HEK293 (cell line): ENCODE results near the gene C2orf78.

Experiments
- CTCF ChIA-PET: fragments of 350-600 bp; formaldehyde crosslinking; extraction: SDS; loops from one replicate; lab custom pipeline; 2021; ENCODE audit warnings: antibody characterized with exemption; lab: Yijun Ruan, JAX
- POLR2A ChIA-PET: fragments of 300-600 bp; formaldehyde crosslinking; extraction: SDS; loops from one replicate; lab custom pipeline; 2020; ENCODE audit warnings: antibody characterized with exemption, inconsistent platforms; lab: Yijun Ruan, JAX
- H3K27ac ChIP-seq: fragments of 200-500 bp; sonication (Bioruptor generic); 2 replicates; pipeline ENCODE4 v1.5.1; 2014; ENCODE audit warnings: low read depth, low read length, control low read depth, inconsistent platforms; ENCODE audit errors: extremely low read depth
- H3K36me3 ChIP-seq, 2 experiments: fragments of 200-500 bp in 1 of 2; sonication (Bioruptor generic) in 1 of 2; 1 replicate in 1 of 2; 2 replicates in 1 of 2; pipeline ENCODE4 v1.5.1; 2014 to 2017; ENCODE audit warnings: inconsistent platforms in 2 of 2, low read length in 2 of 2; ENCODE audit not compliant: control insufficient read depth in 2 of 2, insufficient read depth in 1 of 2
- H3K4me1 ChIP-seq: fragments of 200-500 bp; sonication (Bioruptor generic); 2 replicates; pipeline ENCODE4 v1.5.1; 2014; ENCODE audit warnings: mild to moderate bottlenecking, low read length, inconsistent platforms; ENCODE audit not compliant: control insufficient read depth, insufficient read depth
- H3K4me3 ChIP-seq: 2 replicates; pipeline ENCODE4 v1.5.1; 2011; ENCODE audit warnings: low read depth, mild to moderate bottlenecking, control low read depth, low read length, moderate library complexity
- H3K9me3 ChIP-seq: fragments of 200-500 bp; sonication (Bioruptor generic); 2 replicates; pipeline ENCODE4 v1.5.1; 2014; ENCODE audit warnings: low read depth, low read length, inconsistent platforms; ENCODE audit not compliant: control insufficient read depth, insufficient read depth
- CTCF ChIP-seq: fragments of 450-650 bp; formaldehyde crosslinking; IDR thresholded peaks from 2 replicates; pipeline ENCODE4 v1.5.1; 2016; ENCODE audit warnings: missing biosample characterization, missing genetic modification characterization
- GLI2 ChIP-seq: fragments of 450-650 bp; formaldehyde crosslinking; IDR thresholded peaks from 2 replicates; pipeline ENCODE4; 2017; ENCODE audit warnings: missing biosample characterization, missing genetic modification characterization, low read depth, borderline replicate concordance
- HOXA7 ChIP-seq: sonication (generic); formaldehyde crosslinking; IDR thresholded peaks from 2 replicates; pipeline ENCODE4 v1.8.1; 2022; ENCODE audit warnings: missing genetic modification reagents, borderline replicate concordance
- HOXD13 ChIP-seq: sonication (generic); formaldehyde crosslinking; IDR thresholded peaks from 2 replicates; pipeline ENCODE4 v1.8.0; 2022; ENCODE audit warnings: missing genetic modification reagents, borderline replicate concordance
- MYNN ChIP-seq: fragments of 450-650 bp; formaldehyde crosslinking; IDR thresholded peaks from 2 replicates; pipeline ENCODE4 v1.5.1; 2016; ENCODE audit warnings: missing biosample characterization, missing genetic modification characterization, borderline replicate concordance
- SALL2 ChIP-seq: fragments of 450-650 bp; formaldehyde crosslinking; IDR thresholded peaks from 2 replicates; pipeline ENCODE4 v1.5.0; 2017; ENCODE audit warnings: missing biosample characterization, mild to moderate bottlenecking, missing genetic modification characterization, borderline replicate concordance
- SETDB1 ChIP-seq: IDR thresholded peaks from one replicate; pipeline ENCODE4 v1.6.1; 2017; ENCODE audit warnings: mild to moderate bottlenecking, low read length, moderate library complexity, mixed read lengths; ENCODE audit not compliant: insufficient read length
- TCF7L2 ChIP-seq: IDR thresholded peaks from 2 replicates; pipeline ENCODE4 v1.6.1; 2011; ENCODE audit warnings: low read depth, mild to moderate bottlenecking, inconsistent platforms, low read length, moderate library complexity, borderline replicate concordance
- ZBTB20 ChIP-seq: fragments of 450-650 bp; formaldehyde crosslinking; IDR thresholded peaks from 2 replicates; pipeline ENCODE4 v1.5.1; 2016; ENCODE audit warnings: missing biosample characterization, missing genetic modification characterization
- ZBTB26 ChIP-seq: fragments of 450-650 bp; formaldehyde crosslinking; optimal IDR thresholded peaks from 2 replicates; pipeline ENCODE3; 2016; ENCODE audit warnings: missing biosample characterization, mild to moderate bottlenecking, missing genetic modification characterization
- ZBTB7A ChIP-seq: fragments of 450-650 bp; formaldehyde crosslinking; IDR thresholded peaks from 2 replicates; pipeline ENCODE4 v1.5.1; 2016; ENCODE audit warnings: low read depth, missing biosample characterization, missing genetic modification characterization
- ZBTB8A ChIP-seq: fragments of 450-650 bp; formaldehyde crosslinking; IDR thresholded peaks from 2 replicates; pipeline ENCODE4 v1.5.1; 2016; ENCODE audit warnings: missing biosample characterization, missing genetic modification characterization
- ZFP37 ChIP-seq: fragments of 450-650 bp; formaldehyde crosslinking; IDR thresholded peaks from 2 replicates; pipeline ENCODE4 v1.5.1; 2016; ENCODE audit warnings: missing biosample characterization, missing genetic modification characterization
- ZNF112 ChIP-seq: fragments of 450-650 bp; formaldehyde crosslinking; IDR thresholded peaks from 2 replicates; pipeline ENCODE4 v1.5.0; 2017; ENCODE audit warnings: missing biosample characterization, missing genetic modification characterization
- ZNF114 ChIP-seq: fragments of 450-650 bp; formaldehyde crosslinking; IDR thresholded peaks from 2 replicates; pipeline ENCODE4 v1.5.0; 2017; ENCODE audit warnings: missing biosample characterization, missing genetic modification characterization
- ZNF202 ChIP-seq: fragments of 450-650 bp; formaldehyde crosslinking; IDR thresholded peaks from 2 replicates; pipeline ENCODE4 v1.5.1; 2016; ENCODE audit warnings: missing biosample characterization, missing genetic modification characterization, borderline replicate concordance
- ZNF335 ChIP-seq: fragments of 450-650 bp; formaldehyde crosslinking; conservative IDR thresholded peaks from 2 replicates; pipeline ENCODE4 v1.5.1; 2016; ENCODE audit warnings: missing biosample characterization, missing genetic modification characterization
- ZNF354C ChIP-seq: fragments of 450-650 bp; formaldehyde crosslinking; IDR thresholded peaks from 2 replicates; pipeline ENCODE4 v1.5.1; 2016; ENCODE audit warnings: missing biosample characterization, missing genetic modification characterization, low read depth, borderline replicate concordance
- ZNF37A ChIP-seq: fragments of 450-650 bp; IDR thresholded peaks from 2 replicates; pipeline ENCODE4 v1.5.1; 2018; ENCODE audit warnings: missing biosample characterization, missing genetic modification characterization
- ZNF510 ChIP-seq: fragments of 450-650 bp; formaldehyde crosslinking; IDR thresholded peaks from 2 replicates; pipeline ENCODE4 v1.5.1; 2018; ENCODE audit warnings: mild to moderate bottlenecking, missing genetic modification characterization, missing biosample characterization; ENCODE audit not compliant: insufficient replicate concordance
- ZNF558 ChIP-seq: fragments of 450-650 bp; formaldehyde crosslinking; IDR thresholded peaks from 2 replicates; pipeline ENCODE4 v1.5.1; 2016; ENCODE audit warnings: missing biosample characterization, missing genetic modification characterization
- ZNF596 ChIP-seq: fragments of 450-650 bp; IDR thresholded peaks from 2 replicates; pipeline ENCODE4 v1.5.0; 2018; ENCODE audit warnings: missing biosample characterization, mild to moderate bottlenecking, missing genetic modification characterization, moderate library complexity
- ZNF600 ChIP-seq: fragments of 450-650 bp; formaldehyde crosslinking; IDR thresholded peaks from 2 replicates; pipeline ENCODE4 v1.5.1; 2016; ENCODE audit warnings: missing biosample characterization, missing genetic modification characterization
- ZNF626 ChIP-seq: fragments of 450-650 bp; sonication (Bioruptor Pico); formaldehyde crosslinking; IDR thresholded peaks from 2 replicates; pipeline ENCODE4 v1.5.1; 2018; ENCODE audit warnings: missing biosample characterization, missing genetic modification characterization, inconsistent platforms
- ZNF639 ChIP-seq: fragments of 450-650 bp; formaldehyde crosslinking; IDR thresholded peaks from 2 replicates; pipeline ENCODE4 v1.5.1; 2016; ENCODE audit warnings: missing biosample characterization, missing genetic modification characterization
- ZNF645 ChIP-seq: fragments of 450-650 bp; formaldehyde crosslinking; IDR thresholded peaks from 2 replicates; pipeline ENCODE4; 2016; ENCODE audit warnings: missing biosample characterization, missing genetic modification characterization
- ZNF660 ChIP-seq: fragments of 450-650 bp; IDR thresholded peaks from 2 replicates; pipeline ENCODE4 v1.5.1; 2018; ENCODE audit warnings: missing biosample characterization, mild to moderate bottlenecking, missing genetic modification characterization
- ZNF791 ChIP-seq: fragments of 450-650 bp; formaldehyde crosslinking; IDR thresholded peaks from 2 replicates; pipeline ENCODE4 v1.5.1; 2016; ENCODE audit warnings: missing biosample characterization, missing genetic modification characterization
- ZNF843 ChIP-seq: fragments of 450-650 bp; formaldehyde crosslinking; IDR thresholded peaks from 2 replicates; pipeline ENCODE4 v1.5.1; 2016; ENCODE audit warnings: missing biosample characterization, missing genetic modification characterization

C2orf78 gene

GRCh38 chr2:73812635-73813034, 28.7 kb downstream of the C2orf78 start:
- no peaks in the 10 kb centered on the region for H3K9me3 ChIP-seq
- TF ChIP-seq ZNF843 (tag by site-specific recombination) (no peak), MYNN (tag by site-specific recombination) (no peak), ZNF510 (tag by site-specific recombination) (no peak), ZNF335 (tag by site-specific recombination) (no peak), ZBTB26 (tag by site-specific recombination) (no peak), ZNF639 (tag by site-specific recombination) (no peak), ZFP37 (no peak), ZBTB7A (no peak), TCF7L2 (no peak), ZNF558 (no peak), HOXD13 (CRISPR knock-in tag) (no peak), SETDB1 (no peak), CTCF (tag by site-specific recombination) (no peak), ZNF354C (tag by site-specific recombination) (no peak), ZNF660 (tag by site-specific recombination) (no peak), GLI2 (tag by site-specific recombination) (no peak), ZBTB8A (tag by site-specific recombination) (no peak)
- TF ChIP-seq, all 188 proteins: peak for 0
- CTCF ChIA-PET: interaction anchor here (0.8 to 3.7 kb wide), 2 partner anchors 11 to 522 kb away, joined by 4 to 28 read pairs; no protein-coding TSS in a partner anchor
- Histone ChIP-seq H3K27ac (no peak overlapping the region), H3K36me3 (no peaks in the 10 kb centered on the region), H3K4me1 (no peaks in the 10 kb centered on the region), H3K4me3 (no peak overlapping the region)
- POLR2A ChIA-PET: no interaction called here

- POLR2A ChIA-PET: no interaction called here
- H3K4me3 ChIP-seq: no peak overlapping the region
- CTCF ChIA-PET: interaction anchor here (0.8 kb wide), 1 partner anchor 8 kb away, joined by 3 read pairs; no protein-coding TSS in a partner anchor
- no peak for TF ChIP-seq ZNF37A (tag by site-specific recombination)
- TF ChIP-seq ZNF112: no peak
- no peak for TF ChIP-seq ZBTB20 (tag by site-specific recombination)
- no peak for TF ChIP-seq ZNF626 (tag by site-specific recombination)
- no peak for TF ChIP-seq ZNF639 (tag by site-specific recombination)
- no peak for TF ChIP-seq HOXA7 (CRISPR knock-in tag)
- TF ChIP-seq ZNF114 (tag by site-specific recombination): no peak
- TF ChIP-seq ZNF202: no peak
- TF ChIP-seq SALL2: no peak
- no peak for TF ChIP-seq ZNF600 (tag by site-specific recombination)
- TF ChIP-seq ZNF645 (tag by site-specific recombination): no peak
- no peak for TF ChIP-seq ZNF335 (tag by site-specific recombination)
- TF ChIP-seq ZNF791 (tag by site-specific recombination): no peak
- no peak for TF ChIP-seq ZNF596 (tag by site-specific recombination)
- TF ChIP-seq, all 188 proteins: peak for 0
- Histone ChIP-seq H3K27ac (no peak overlapping the region), H3K9me3 (no peaks in the 10 kb centered on the region), H3K36me3 (no peaks in the 10 kb centered on the region), H3K4me1 (no peaks in the 10 kb centered on the region)
These were observed 34.3 kb downstream of the C2orf78 start for GRCh38 chr2:73818296-73818695.
